Cardiac muscle cell (in vitro differentiated cells and primary cell): ENCODE data around the gene TEX14. TPM values are rescaled to one million over a fixed set of nuclear protein-coding genes. Genes with fewer than 3 reads are reported as not detected.
A peak's percentile ranks its signal among the peaks of the same experiment; 100 is the strongest.

Experiments used
- DNase-seq, 2 donors: peaks; one replicate each; pipeline versions ENCODE4 v3.0.0 to v3.0.0-alpha.2; 2010 to 2017; ENCODE audit warnings: low read depth in 1 of 2, low spot score in 1 of 2
- H3K27ac ChIP-seq: fragments of 200-600 bp; sonication (generic); 2 replicates; pipeline ENCODE4 v1.5.1; 2016
- H3K27me3 ChIP-seq: fragments of 200-600 bp; sonication (generic); 2 replicates; pipeline ENCODE4 v1.6.0; 2016; ENCODE audit warnings: control low read depth
- H3K36me3 ChIP-seq: fragments of 200-600 bp; sonication (generic); 2 replicates; pipeline ENCODE4 v1.5.1; 2016; ENCODE audit warnings: control low read depth
- H3K4me1 ChIP-seq: fragments of 200-600 bp; sonication (generic); 2 replicates; pipeline ENCODE4 v1.8.1; 2017; ENCODE audit warnings: low read depth, mild to moderate bottlenecking, mixed run types
- H3K4me3 ChIP-seq: fragments of 200-600 bp; sonication (generic); 2 replicates; pipeline ENCODE4 v1.5.1; 2016; ENCODE audit warnings: mild to moderate bottlenecking
- H3K9me3 ChIP-seq: fragments of 200-600 bp; sonication (generic); 2 replicates; pipeline ENCODE4 v1.5.1; 2017; ENCODE audit warnings: low read depth, mild to moderate bottlenecking, control low read depth
- polyA plus RNA-seq: library from polyadenylated mRNA; unstranded; fragments of >200 nt; fragmentation: Nextera tagmentation; extraction: Ambion mirVana; gene quantifications from 2 replicates; pipeline ENCODE4 v1.2.1, GENCODE V29; 2016
- total RNA-seq: library from RNA; depleted of rRNA; stranded (reverse); fragments of >200 nt; gene quantifications from 2 replicates; pipeline ENCODE4 v1.2.3, GENCODE V29; 2016
- TF ChIP-seq, protein P1 (sequence below): IDR thresholded peaks from 2 replicates; pipeline ENCODE4 v1.5.1; 2012; ENCODE audit warnings: low read depth, mild to moderate bottlenecking, low read length

TEX14 gene
- total and polyA plus RNA-seq, 2 experiments from 2014 or later, result 0.32 to 0.60 TPM

DNA sequence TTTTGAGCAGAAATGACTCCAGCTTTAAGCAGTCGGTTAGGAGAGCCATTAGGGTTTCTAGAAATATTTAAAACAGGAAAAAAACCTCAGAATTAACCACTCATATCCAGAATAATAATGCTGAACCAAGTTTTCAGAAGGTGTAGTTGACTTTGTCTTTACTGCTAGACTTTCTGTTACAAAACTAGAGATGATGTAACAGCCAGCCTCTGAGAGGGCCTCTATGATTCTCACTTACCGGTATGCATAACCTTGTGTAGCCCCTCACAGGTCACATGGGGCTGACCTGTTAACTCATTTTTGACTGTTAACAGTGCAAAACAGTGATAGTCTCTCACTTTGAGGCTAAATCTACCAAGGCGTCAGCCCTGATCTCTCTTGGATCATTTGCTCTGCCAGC is 74.3 kb downstream of the TEX14 start:
- TF ChIP-seq, protein P1, sequence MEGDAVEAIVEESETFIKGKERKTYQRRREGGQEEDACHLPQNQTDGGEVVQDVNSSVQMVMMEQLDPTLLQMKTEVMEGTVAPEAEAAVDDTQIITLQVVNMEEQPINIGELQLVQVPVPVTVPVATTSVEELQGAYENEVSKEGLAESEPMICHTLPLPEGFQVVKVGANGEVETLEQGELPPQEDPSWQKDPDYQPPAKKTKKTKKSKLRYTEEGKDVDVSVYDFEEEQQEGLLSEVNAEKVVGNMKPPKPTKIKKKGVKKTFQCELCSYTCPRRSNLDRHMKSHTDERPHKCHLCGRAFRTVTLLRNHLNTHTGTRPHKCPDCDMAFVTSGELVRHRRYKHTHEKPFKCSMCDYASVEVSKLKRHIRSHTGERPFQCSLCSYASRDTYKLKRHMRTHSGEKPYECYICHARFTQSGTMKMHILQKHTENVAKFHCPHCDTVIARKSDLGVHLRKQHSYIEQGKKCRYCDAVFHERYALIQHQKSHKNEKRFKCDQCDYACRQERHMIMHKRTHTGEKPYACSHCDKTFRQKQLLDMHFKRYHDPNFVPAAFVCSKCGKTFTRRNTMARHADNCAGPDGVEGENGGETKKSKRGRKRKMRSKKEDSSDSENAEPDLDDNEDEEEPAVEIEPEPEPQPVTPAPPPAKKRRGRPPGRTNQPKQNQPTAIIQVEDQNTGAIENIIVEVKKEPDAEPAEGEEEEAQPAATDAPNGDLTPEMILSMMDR, result no peak
- Histone ChIP-seq H3K9me3 (no peaks in the 10 kb centered on the region), H3K4me3 (no peak overlapping the region), H3K27ac (no peak overlapping the region), H3K4me1 (peaks cover 7% of the 10 kb centered on the region), H3K27me3 (no peaks in the 10 kb centered on the region), H3K36me3 (no peaks in the 10 kb centered on the region)
- DNase-seq, result no peak

DNA sequence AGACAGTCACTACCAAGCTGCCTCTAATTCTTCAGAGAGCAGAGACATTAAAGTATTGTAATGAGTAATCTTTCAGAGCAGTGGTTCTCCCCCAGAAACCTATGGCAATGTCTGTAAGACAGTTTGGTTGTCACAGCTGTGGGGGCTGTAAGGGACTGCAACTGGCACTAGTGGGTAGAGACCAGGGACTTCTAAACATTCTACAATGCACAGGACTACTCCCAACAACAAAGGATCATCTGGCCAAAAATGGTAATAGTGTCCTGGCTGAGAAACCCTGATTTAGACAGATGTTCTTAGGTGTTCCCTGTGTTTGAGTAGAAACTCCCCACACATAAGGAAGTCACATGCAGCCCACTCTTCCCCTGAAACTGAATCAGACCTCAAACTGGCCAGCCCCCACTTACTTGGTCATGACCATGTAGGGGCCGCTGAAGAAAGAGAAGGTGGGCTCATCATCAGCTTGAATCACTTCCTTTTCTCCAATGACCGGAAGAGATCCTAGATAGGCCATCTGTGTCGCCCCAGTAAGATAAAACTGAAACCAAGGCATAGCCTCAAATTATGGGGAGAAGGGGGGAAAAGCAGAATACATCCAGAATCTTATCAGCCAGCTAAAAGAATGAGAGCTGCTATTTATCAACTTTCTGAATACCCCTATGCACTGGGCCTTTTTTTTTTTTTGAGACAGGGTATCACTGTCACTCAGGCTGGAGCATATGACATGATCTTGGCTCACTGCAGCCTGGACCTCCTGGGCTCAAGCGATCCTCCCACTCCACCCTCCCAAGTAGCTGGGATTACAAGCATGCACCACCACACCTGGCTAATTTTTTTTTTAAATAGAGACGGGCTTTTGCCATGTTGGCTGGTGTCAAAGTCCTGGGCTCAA is 75.8 kb downstream of the TEX14 start:
- Histone ChIP-seq H3K4me3 (no peak overlapping the region), H3K27ac (no peak overlapping the region), H3K9me3 (no peaks in the 10 kb centered on the region), H3K4me1 (peaks cover 7% of the 10 kb centered on the region), H3K36me3 (no peaks in the 10 kb centered on the region), H3K27me3 (no peaks in the 10 kb centered on the region)
- TF ChIP-seq, protein P1, result no peak
- DNase-seq, result no peak

DNA sequence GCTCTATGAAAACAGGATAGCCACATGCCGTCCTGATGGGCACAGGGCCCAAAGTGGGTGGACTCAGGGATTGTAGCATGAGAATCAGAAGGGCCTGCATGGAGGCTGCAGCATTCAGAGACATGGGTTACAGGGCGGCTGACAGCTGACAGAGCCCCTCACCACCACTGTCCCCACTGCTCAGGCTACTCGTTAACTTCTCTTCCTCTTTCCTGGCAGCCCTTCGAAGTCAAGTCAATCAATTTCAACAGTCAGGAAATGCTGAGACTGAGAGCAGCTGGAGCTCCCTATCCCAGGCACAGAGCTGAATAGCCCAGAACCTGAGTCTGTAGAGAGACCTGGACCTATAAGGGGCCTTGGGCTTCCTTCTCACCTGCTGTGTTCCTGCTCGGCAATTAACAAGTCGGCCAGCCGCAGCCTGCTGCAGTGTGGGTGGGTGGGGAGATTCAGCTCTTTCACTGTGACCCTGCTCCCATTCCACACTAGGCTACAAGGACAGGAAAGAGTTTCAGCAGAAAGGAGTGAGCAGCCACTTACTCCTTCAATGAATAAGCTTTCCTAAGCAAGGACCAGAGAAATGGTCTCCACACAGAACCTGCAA is 76.9 kb downstream of the TEX14 start:
- TF ChIP-seq, protein P1, result no peak
- H3K36me3 ChIP-seq, result no peaks in the 10 kb centered on the region
- H3K9me3 ChIP-seq, result no peaks in the 10 kb centered on the region
- peaks cover 7% of the 10 kb centered on the region for H3K4me1 ChIP-seq
- H3K27ac ChIP-seq, result no peak overlapping the region
- DNase-seq, result peak in 1 of 2 donors; percentile 21
- H3K4me3 ChIP-seq, result no peak overlapping the region
- H3K27me3 ChIP-seq, result no peaks in the 10 kb centered on the region

DNA sequence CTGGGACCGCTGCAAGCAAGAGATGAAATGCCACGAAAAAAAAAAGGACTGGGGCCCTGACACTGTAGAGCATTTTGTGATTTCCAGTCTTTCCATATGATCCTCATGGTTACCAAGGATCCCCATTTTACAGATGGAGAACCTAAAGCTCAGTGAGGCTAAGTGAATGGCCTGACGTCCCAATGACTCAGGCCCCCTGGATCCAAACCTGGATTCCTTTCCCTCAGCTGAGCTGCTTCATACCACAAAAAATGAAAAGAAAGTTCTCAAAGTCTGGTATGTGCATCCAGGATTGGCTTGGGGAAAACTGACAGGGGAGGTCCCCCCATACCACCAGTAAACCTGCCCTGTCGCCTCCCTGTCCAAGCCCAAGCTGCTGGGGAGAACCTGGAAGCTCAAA is 80.5 kb downstream of the TEX14 start:
- H3K4me3 ChIP-seq, result no peak overlapping the region
- H3K4me1 ChIP-seq, result peaks cover 7% of the 10 kb centered on the region
- DNase-seq, result no peak
- TF ChIP-seq, protein P1, result no peak
- no peaks in the 10 kb centered on the region for H3K27me3 ChIP-seq
- no peak overlapping the region for H3K27ac ChIP-seq
- H3K9me3 ChIP-seq, result no peaks in the 10 kb centered on the region
- no peaks in the 10 kb centered on the region for H3K36me3 ChIP-seq

DNA sequence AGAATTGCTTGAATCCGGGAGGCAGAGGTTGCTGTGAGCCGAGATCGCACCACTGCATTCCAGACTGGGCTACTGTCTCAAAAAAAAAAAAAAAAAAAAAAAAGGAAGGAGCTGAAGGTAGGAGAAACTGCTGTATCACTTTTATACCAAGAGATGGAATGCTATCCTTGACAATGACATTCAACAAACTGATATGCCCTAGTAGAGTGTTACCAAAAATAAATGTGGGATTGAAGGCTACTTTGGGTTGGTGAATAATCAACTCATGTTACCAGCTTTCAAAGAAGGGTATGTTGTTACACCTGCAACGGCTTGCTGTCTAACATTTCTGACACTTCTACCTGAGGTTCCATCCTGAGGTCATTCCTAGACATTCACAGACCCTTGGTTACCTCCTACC is 84.9 kb downstream of the TEX14 start:
- no peaks in the 10 kb centered on the region for H3K9me3 ChIP-seq
- H3K27me3 ChIP-seq, result no peaks in the 10 kb centered on the region
- no peak overlapping the region for H3K4me3 ChIP-seq
- TF ChIP-seq, protein P1, result no peak
- peaks cover 10% of the 10 kb centered on the region for H3K4me1 ChIP-seq
- DNase-seq, result no peak
- peak overlapping the region; percentile 36 for H3K27ac ChIP-seq
- no peaks in the 10 kb centered on the region for H3K36me3 ChIP-seq
